ENCODE results near the gene FILIP1L. TPM values are rescaled to one million over a fixed set of nuclear protein-coding genes. Genes with fewer than 3 reads are reported as not detected.
"Not testable (repeated sequence)": the region's sequence is repeated elsewhere in the genome, so short reads cannot be mapped to it uniquely, and the experiment has no call there.

The FILIP1L gene
- total RNA-seq, 2 experiments from 2014 or later, result 0.24 TPM; not detected in 1

DNA sequence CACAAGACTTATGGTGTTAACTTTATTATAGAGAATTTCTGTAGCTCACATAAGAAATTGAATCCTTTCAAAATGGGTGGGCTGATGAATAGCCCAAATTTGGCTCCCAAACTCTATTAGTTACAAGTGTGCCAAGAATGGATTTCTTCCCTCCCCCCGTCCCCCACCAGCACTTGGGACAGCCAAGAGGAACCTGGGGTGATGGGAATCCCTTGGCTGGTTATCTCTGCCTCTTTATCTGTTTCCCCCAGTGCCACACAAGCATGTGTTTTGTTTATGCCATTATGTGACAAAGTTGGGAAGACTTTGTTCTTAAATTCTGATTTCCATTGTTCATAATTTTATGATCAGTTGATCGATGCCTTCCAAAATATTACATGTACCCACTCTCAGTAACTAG is 268.3 kb downstream of the FILIP1L start:
- Mint-ChIP-seq H3K4me1 (ENCODE audit: low read depth) (peaks cover 12% of the 10 kb centered on the region), H3K27me3 (ENCODE audit: low read depth) (no peaks in the 10 kb centered on the region), H3K4me3 (no peak overlapping the region), H3K36me3 (ENCODE audit: low read depth) (no peaks in the 10 kb centered on the region), H3K27ac (no peak overlapping the region), H3K9me3 (no peaks in the 10 kb centered on the region)
- CTCF ChIA-PET, result interaction anchor here (1.1 to 1.5 kb wide), 2 partner anchors 14 to 28 kb away, joined by 4 to 7 read pairs; partner anchors contain the start of gene CMSS1
- intact Hi-C loops (cut with micrococcal nuclease), result no loop called here
- no peak for DNase-seq

DNA sequence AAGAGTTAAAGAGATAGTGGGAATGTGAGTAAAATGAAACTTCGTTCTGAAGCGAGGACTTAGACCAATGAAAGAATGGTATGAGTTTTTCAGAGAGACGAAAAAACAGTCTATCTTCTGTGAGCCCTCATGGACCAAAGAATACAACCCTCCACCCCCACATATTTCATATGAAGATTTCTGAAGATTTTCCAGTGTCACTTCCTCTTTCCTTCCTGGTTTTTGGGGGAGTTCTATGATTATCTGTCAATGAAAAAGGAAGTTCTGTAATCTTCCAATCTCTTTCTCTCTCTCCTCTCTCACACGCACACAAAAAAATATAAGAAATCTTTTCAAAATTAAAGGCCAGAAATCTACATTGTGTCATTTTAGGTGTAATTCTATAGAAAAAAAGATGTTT is 269.0 kb downstream of the FILIP1L start:
- H3K4me1 Mint-ChIP-seq (ENCODE audit: low read depth), result peaks cover 12% of the 10 kb centered on the region
- H3K4me3 Mint-ChIP-seq, result no peak overlapping the region
- no peaks in the 10 kb centered on the region for H3K27me3 Mint-ChIP-seq (ENCODE audit: low read depth)
- no peaks in the 10 kb centered on the region for H3K36me3 Mint-ChIP-seq (ENCODE audit: low read depth)
- no peak for DNase-seq
- no peaks in the 10 kb centered on the region for H3K9me3 Mint-ChIP-seq
- CTCF ChIA-PET, result no interaction called here
- no peak overlapping the region for H3K27ac Mint-ChIP-seq
- intact Hi-C loops (cut with micrococcal nuclease), result no loop called here

DNA sequence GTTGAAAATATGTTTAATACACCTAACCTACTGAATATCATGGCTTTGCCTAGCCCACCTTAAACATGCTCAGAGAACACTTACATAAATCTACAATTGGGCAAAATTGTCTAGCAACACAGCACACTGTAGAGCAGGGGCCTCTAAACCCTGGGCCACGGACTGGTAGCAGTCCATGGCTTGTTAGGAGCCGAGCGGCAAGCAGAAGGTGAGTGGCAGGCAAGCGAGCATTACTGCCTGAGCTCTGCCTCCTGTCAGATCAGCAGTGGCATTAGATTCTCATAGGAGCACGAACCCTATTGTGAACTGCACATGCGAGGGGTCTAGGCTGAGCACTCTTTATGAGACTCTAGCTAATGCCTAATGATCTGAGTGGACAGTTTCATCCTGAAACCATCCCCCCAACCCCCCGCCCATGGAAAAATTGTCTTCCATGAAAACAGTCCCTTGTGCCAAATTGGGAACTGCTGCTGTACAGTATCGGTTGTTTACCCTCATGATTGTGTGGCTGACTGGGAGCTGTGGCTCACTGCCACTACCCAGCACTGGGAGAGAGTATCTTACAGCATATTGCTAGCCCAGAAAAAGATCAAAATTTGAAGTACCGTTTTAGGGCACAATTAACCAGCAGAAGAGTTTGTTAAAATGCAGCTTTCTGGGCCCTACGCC is 270.6 kb downstream of the FILIP1L start:
- Mint-ChIP-seq H3K4me3 (no peak overlapping the region), H3K36me3 (ENCODE audit: low read depth) (no peaks in the 10 kb centered on the region), H3K9me3 (no peaks in the 10 kb centered on the region), H3K27ac (no peak overlapping the region), H3K4me1 (ENCODE audit: low read depth) (peaks cover 12% of the 10 kb centered on the region), H3K27me3 (ENCODE audit: low read depth) (no peaks in the 10 kb centered on the region)
- intact Hi-C loops (cut with micrococcal nuclease), result loop anchor here (1.0 kb wide), 1 partner anchor 411 kb away; no protein-coding TSS in a partner anchor
- no peak for DNase-seq
- CTCF ChIA-PET, result interaction anchor here (0.6 to 1.7 kb wide), 8 partner anchors 12 to 556 kb away, joined by 3 to 9 read pairs (median 3); no protein-coding TSS in a partner anchor

DNA sequence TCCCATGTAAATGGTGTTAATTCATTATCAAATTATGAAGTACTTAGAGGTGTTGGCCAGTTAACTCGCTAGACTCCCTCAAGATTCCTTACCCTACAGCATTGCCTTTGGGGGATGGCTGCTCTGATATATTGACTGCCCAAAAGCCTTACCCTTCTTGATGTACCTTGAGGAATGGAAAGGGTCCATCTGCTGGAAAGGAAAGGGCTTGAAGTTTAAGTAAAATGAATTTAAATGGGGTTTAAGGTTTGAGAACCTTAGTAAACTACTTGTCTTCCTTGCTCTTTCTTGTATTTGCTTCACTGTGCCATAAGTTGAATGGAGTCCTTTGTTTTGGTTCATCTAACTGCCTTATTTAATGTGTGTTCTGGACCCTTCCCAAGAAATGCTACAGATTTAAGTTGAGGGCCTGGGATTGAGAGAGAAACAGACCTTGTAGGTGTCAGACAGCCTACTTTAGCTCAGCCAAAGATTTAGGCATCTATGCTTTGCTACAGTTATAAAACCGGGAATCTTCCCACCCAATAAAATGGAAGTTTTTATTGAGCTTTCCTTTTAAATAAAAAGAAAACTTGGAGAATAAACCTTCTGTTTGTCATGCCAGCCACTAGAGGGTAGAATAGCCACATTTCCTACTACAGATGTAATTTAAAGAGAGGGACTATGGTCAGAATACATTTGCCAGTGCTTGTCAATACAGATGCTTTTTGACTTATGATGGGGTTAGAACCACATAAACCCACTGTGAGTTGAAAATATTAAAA is 271.3 kb downstream of the FILIP1L start:
- no peaks in the 10 kb centered on the region for H3K9me3 Mint-ChIP-seq
- DNase-seq, result no peak
- no peaks in the 10 kb centered on the region for H3K36me3 Mint-ChIP-seq (ENCODE audit: low read depth)
- H3K4me1 Mint-ChIP-seq (ENCODE audit: low read depth), result peaks cover 12% of the 10 kb centered on the region
- intact Hi-C loops (cut with micrococcal nuclease), result loop anchor here (1.0 kb wide), 1 partner anchor 411 kb away; no protein-coding TSS in a partner anchor
- no peak overlapping the region for H3K4me3 Mint-ChIP-seq
- H3K27me3 Mint-ChIP-seq (ENCODE audit: low read depth), result no peaks in the 10 kb centered on the region
- no peak overlapping the region for H3K27ac Mint-ChIP-seq
- CTCF ChIA-PET, result interaction anchor here (0.6 to 1.7 kb wide), 4 partner anchors 11 to 556 kb away, joined by 3 to 9 read pairs (median 3); no protein-coding TSS in a partner anchor

DNA sequence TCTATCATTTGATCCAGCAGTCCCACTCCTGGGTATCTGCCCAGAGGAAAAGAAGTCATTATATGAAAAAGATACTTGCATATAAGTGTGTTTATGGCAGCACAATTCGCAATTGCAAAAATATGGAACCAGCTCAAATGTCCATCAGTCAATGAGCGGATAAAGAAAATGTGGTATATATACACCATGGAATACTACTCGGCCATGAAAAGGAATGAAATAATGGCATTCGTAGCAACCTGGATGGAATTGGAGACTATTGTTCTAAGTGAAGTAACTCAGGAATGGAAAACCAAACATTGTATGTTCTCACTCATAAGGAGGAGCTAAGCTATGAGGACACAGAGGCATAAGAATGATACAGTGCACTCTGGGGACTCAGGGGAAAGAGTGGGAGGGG is 272.4 kb downstream of the FILIP1L start:
- DNase-seq; intact Hi-C loops (cut with micrococcal nuclease); H3K27me3 Mint-ChIP-seq (ENCODE audit: low read depth); H3K4me3 Mint-ChIP-seq; H3K27ac Mint-ChIP-seq; H3K36me3 Mint-ChIP-seq (ENCODE audit: low read depth); H3K9me3 Mint-ChIP-seq: not testable (repeated sequence)
- peaks cover 12% of the 10 kb centered on the region for H3K4me1 Mint-ChIP-seq (ENCODE audit: low read depth)
- CTCF ChIA-PET, result interaction anchor here (0.9 kb wide), 2 partner anchors 23 to 412 kb away, joined by 3 read pairs; no protein-coding TSS in a partner anchor

DNA sequence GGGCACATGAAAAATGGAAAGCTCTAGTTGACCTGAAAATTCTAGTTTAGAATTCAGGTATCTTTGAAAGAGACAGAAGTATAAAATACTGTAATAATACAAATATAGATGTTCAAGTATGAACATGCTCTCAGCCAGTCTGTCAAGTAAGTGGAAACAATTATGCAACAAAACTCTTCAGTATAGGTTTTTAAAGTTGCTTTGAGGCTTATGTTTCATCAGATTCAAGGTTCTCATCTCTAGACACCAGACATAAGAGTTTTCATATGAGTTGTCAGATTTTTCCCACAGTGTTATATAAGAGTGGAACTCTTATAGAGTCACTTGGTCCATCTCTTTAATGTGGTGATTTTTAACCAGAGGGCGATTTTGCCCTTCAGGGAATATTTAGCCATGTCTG is 274.7 kb downstream of the FILIP1L start:
- CTCF ChIA-PET, result no interaction called here
- H3K9me3 Mint-ChIP-seq, result no peaks in the 10 kb centered on the region
- intact Hi-C loops (cut with micrococcal nuclease), result no loop called here
- no peaks in the 10 kb centered on the region for H3K27me3 Mint-ChIP-seq (ENCODE audit: low read depth)
- H3K27ac Mint-ChIP-seq, result no peak overlapping the region
- peaks cover 2% of the 10 kb centered on the region for H3K4me1 Mint-ChIP-seq (ENCODE audit: low read depth)
- DNase-seq, result no peak
- H3K4me3 Mint-ChIP-seq, result no peak overlapping the region
- no peaks in the 10 kb centered on the region for H3K36me3 Mint-ChIP-seq (ENCODE audit: low read depth)

DNA sequence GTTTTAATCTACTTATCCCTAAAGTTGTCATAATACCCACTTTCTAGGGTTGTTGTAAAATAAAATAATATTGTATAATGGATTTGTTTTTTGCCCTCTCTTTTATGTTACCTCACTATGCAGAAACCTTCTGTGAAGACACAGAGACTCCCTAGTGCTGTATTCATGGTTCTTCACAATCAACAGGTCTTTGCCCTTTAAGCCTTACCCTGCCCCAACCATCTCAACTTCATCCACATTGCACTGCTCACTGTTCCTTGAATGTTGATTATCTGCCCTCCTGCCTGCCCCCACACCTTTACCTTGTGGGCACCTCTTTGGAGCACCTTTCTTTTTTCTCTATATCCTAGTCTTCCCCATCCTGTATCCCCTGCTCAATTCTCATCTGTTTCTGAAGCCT is 275.5 kb downstream of the FILIP1L start:
- no peaks in the 10 kb centered on the region for H3K36me3 Mint-ChIP-seq (ENCODE audit: low read depth)
- no peak overlapping the region for H3K4me3 Mint-ChIP-seq
- no peak overlapping the region for H3K27ac Mint-ChIP-seq
- H3K4me1 Mint-ChIP-seq (ENCODE audit: low read depth), result peaks cover under 1% of the 10 kb centered on the region
- H3K9me3 Mint-ChIP-seq, result no peaks in the 10 kb centered on the region
- DNase-seq, result no peak
- intact Hi-C loops (cut with micrococcal nuclease), result no loop called here
- H3K27me3 Mint-ChIP-seq (ENCODE audit: low read depth), result no peaks in the 10 kb centered on the region
- CTCF ChIA-PET, result no interaction called here

DNA sequence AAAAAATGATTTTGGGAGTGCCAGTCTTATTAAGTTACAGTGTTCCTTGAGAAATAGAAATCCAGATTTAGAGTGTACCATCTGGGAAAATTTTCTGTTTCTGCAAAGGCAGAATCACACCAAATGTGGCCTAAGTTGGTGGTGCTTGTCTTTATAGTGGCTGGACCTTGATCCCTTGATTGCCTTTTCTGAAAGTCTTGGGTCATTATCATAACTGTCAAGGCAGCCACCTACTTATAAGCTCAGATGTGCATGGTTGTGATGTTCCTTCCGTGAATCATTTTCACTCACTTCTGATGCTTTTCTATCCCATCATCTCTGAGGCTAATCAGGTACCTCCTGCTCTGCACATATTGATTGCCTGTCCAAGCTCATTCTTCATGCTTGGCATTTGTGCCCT is 276.6 kb downstream of the FILIP1L start:
- DNase-seq, result no peak
- Mint-ChIP-seq H3K27me3 (ENCODE audit: low read depth) (no peaks in the 10 kb centered on the region), H3K9me3 (no peaks in the 10 kb centered on the region), H3K36me3 (ENCODE audit: low read depth) (no peaks in the 10 kb centered on the region), H3K4me1 (ENCODE audit: low read depth) (peaks cover 11% of the 10 kb centered on the region), H3K4me3 (no peak overlapping the region), H3K27ac (no peak overlapping the region)
- intact Hi-C loops (cut with micrococcal nuclease), result no loop called here
- CTCF ChIA-PET, result interaction anchor here (1.0 to 1.2 kb wide), 2 partner anchors 9 to 231 kb away, joined by 3 read pairs; no protein-coding TSS in a partner anchor

DNA sequence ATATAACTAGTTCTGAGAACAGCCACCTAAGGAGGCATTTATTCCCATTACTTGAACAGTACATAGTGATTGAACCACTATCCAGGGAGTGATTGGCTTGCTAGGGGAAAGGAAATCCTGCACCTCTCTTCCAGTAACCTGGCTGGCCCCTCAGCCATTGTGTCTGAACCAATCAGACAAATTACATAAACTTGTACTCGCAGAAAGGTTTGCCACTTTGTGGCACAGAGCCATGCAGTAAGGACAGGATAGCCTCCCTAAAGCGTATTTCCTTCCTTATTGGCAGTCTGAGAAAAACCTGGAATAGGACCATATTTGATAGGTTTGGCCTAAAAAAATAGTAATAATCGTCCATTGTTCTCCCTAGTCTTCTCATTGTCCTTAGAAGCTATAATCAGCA is 277.6 kb downstream of the FILIP1L start:
- no peaks in the 10 kb centered on the region for H3K36me3 Mint-ChIP-seq (ENCODE audit: low read depth)
- no peak overlapping the region for H3K4me3 Mint-ChIP-seq
- intact Hi-C loops (cut with micrococcal nuclease), result no loop called here
- CTCF ChIA-PET, result no interaction called here
- H3K9me3 Mint-ChIP-seq, result no peaks in the 10 kb centered on the region
- H3K4me1 Mint-ChIP-seq (ENCODE audit: low read depth), result peaks cover 11% of the 10 kb centered on the region
- H3K27ac Mint-ChIP-seq, result no peak overlapping the region
- no peak for DNase-seq
- H3K27me3 Mint-ChIP-seq (ENCODE audit: low read depth), result no peaks in the 10 kb centered on the region

DNA sequence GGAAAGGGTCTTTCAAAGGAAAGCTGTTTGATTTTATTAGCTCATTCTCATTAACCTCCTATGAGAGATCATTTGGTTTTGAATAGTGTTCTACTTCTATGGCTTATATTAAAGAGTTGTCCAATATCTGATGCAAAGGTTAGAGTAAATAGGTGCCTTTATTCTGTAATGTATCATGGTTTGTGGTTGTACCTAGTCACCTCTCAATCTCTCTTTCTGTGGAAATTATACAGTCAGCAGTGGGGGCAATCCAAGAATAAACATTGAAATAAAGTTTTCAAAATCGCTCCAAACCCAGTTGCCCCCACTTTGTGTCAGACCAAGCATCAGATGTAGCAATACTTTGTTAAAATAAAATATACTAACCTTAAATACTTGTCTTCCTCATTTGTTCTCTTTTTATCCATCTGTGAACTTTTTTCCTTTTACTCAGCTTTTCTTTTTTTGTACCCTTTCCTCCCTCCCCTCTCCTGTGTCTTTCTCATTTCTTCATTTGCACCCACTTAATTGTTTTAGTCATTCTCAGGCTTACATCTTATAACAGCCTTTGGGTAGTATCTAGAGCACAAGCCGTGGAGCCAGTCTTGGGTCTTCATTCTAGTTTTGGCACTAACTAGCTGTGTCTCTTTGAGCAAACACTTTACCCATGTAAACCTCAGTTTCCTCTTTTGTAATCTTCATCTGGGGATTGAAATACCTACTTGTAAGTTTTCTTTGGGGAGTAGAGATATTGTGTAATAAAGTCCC is 279.9 kb downstream of the FILIP1L start:
- Mint-ChIP-seq H3K4me1 (ENCODE audit: low read depth) (peaks cover 11% of the 10 kb centered on the region), H3K4me3 (no peak overlapping the region), H3K36me3 (ENCODE audit: low read depth) (no peaks in the 10 kb centered on the region), H3K27ac (no peak overlapping the region), H3K9me3 (no peaks in the 10 kb centered on the region), H3K27me3 (ENCODE audit: low read depth) (no peaks in the 10 kb centered on the region)
- intact Hi-C loops (cut with micrococcal nuclease), result loop anchor here (5.0 kb wide), 2 partner anchors 483 to 568 kb away; partner anchors contain the start of genes LNP1 and TOMM70
- no peak for DNase-seq
- CTCF ChIA-PET, result interaction anchor here (0.6 to 4.9 kb wide), 7 partner anchors 11 to 459 kb away, joined by 3 to 27 read pairs (median 3); no protein-coding TSS in a partner anchor

DNA sequence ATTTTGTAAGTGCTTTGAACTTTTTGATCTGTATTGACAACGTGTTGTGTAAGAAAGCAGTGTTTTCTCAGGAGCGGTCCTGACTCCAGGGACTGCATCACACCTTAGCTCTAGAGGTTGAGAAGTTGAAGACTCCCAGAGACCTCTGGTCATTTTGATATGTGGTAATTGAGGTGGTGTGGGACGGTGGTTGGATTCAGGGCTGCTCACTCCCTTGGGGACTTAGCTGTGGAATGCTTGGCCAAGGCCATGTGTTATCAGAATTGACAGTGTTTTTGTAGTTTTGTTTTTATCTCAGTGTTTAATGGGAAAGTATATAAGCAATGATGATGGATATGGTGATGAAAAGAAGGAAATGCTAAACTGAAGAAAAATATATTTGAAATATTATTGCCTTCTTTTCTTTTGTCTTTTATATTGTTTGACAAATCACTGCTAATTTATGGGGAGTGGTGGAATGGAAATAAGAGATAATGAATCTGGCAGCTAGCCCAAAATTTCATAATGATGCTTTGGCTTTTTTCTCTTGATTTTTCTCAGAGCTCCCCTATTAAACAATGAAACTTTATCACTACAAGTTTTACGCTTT is 280.6 kb downstream of the FILIP1L start:
- Mint-ChIP-seq H3K36me3 (ENCODE audit: low read depth) (no peaks in the 10 kb centered on the region), H3K9me3 (no peaks in the 10 kb centered on the region), H3K27me3 (ENCODE audit: low read depth) (no peaks in the 10 kb centered on the region), H3K27ac (no peak overlapping the region), H3K4me1 (ENCODE audit: low read depth) (peaks cover 12% of the 10 kb centered on the region), H3K4me3 (no peak overlapping the region)
- intact Hi-C loops (cut with micrococcal nuclease), result loop anchor here (5.0 kb wide), 2 partner anchors 484 to 569 kb away; partner anchors contain the start of genes LNP1 and TOMM70
- CTCF ChIA-PET, result interaction anchor here (0.8 to 4.9 kb wide), 7 partner anchors 10 to 460 kb away, joined by 3 to 27 read pairs (median 3); no protein-coding TSS in a partner anchor
- no peak for DNase-seq
